Skin of body (tissue), 2 donors: ENCODE results near the gene ELOVL5. TPM values are rescaled to one million over a fixed set of nuclear protein-coding genes. Genes with fewer than 3 reads are reported as not detected.

Experiments used
- DNase-seq: peaks from one replicate; lab custom pipeline; 2025; lab: John Stamatoyannopoulos, UW
- total RNA-seq: library from RNA; depleted of rRNA; stranded (reverse); fragments of >200 nt; gene quantifications from one replicate; pipeline ENCODE4 v1.2.3, GENCODE V29; 2014

The ELOVL5 gene
- total RNA-seq, 1 donor from 2014 or later, result 78.7 TPM

- DNase-seq, result no peak
Measured at GRCh38 chr6:53273370-53273769, 75.4 kb downstream of the ELOVL5 start.

- no peak for DNase-seq
Measured at GRCh38 chr6:53269827-53270226, 78.9 kb downstream of the ELOVL5 start.

GRCh38 chr6:53268858-53269608, 79.7 kb downstream of the ELOVL5 start:
- no peak for DNase-seq

GRCh38 chr6:53266553-53267090, 82.1 kb downstream of the ELOVL5 start:
- no peak for DNase-seq

- DNase-seq, result no peak
Measured at GRCh38 chr6:53264915-53265607, 83.7 kb downstream of the ELOVL5 start.

GRCh38 chr6:53264337-53264736, 84.4 kb downstream of the ELOVL5 start:
- no peak for DNase-seq

- no peak for DNase-seq
Measured at GRCh38 chr6:53263917-53264316, 84.8 kb downstream of the ELOVL5 start.

- no peak for DNase-seq
Measured at GRCh38 chr6:53259860-53260580, 88.7 kb downstream of the ELOVL5 start.

GRCh38 chr6:53258774-53259155, 90.0 kb downstream of the ELOVL5 start:
- no peak for DNase-seq

GRCh38 chr6:53258076-53258773, 90.5 kb downstream of the ELOVL5 start:
- no peak for DNase-seq

GRCh38 chr6:53257533-53257932, 91.2 kb downstream of the ELOVL5 start:
- DNase-seq, result no peak

GRCh38 chr6:53257001-53257400, 91.7 kb downstream of the ELOVL5 start:
- DNase-seq, result no peak

GRCh38 chr6:53252177-53252692, 96.5 kb downstream of the ELOVL5 start:
- DNase-seq, result no peak

- no peak for DNase-seq
Measured at GRCh38 chr6:53251033-53251672, 97.6 kb downstream of the ELOVL5 start.

- no peak for DNase-seq
Measured at GRCh38 chr6:53250176-53251032, 98.3 kb downstream of the ELOVL5 start.

GRCh38 chr6:53246924-53247323, 101.8 kb downstream of the ELOVL5 start:
- no peak for DNase-seq

- no peak for DNase-seq
Measured at GRCh38 chr6:53244958-53245357, 103.8 kb downstream of the ELOVL5 start.

- no peak for DNase-seq
Measured at GRCh38 chr6:53244399-53244931, 104.3 kb downstream of the ELOVL5 start.

- no peak for DNase-seq
Measured at GRCh38 chr6:53241938-53242337, 106.8 kb downstream of the ELOVL5 start.
